ENCODE measurements around the gene PCDHB6.
A peak's percentile ranks its signal among the peaks of the same experiment; 100 is the strongest.
"Not testable (repeated sequence)": the region's sequence is repeated elsewhere in the genome, so short reads cannot be mapped to it uniquely, and the experiment has no call there.

PCDHB6 gene

GRCh38 chr5:141149812-141150211 is at the start of gene PCDHB6:
Gene PCDHB6 (plus strand): TSS chr5:141150057. CDS start chr5:141150258, 201 bp downstream.
- peak; percentile 3 for DNase-seq

DNA sequence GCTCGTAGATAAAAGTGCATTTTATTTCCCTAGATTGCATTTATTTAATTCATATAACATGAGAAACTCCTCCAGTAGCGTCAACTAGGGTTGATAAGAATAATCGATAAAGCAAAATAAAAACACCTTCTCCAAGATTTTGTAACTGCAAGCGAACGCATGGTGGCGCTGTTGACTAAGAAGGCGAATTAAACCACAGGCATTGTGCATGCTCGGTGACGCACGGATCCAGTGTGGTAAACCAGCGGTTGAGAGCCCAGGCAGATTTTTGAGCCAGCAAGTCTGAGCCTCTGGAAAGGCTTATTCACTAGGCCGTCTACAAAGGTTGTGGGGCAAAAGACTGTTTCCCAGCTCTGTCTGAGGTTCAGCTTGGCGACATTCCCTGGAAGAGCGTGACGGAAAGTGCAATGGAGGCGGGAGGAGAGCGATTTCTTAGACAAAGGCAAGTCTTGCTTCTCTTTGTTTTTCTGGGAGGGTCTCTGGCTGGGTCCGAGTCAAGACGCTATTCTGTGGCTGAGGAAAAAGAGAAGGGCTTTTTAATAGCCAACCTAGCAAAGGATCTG is 49.5 kb upstream of the PCDHB6 start, which contains the start of gene PCDHB3:
PCDHB3 (plus strand) TSS at position 231 of the 563 bp plus-strand sequence; CDS start at position 408, 177 bp downstream.
- DNase-seq, result no peak

- no peak for DNase-seq
These were observed 48.8 kb upstream of the PCDHB6 start for GRCh38 chr5:141101059-141101458.

DNA sequence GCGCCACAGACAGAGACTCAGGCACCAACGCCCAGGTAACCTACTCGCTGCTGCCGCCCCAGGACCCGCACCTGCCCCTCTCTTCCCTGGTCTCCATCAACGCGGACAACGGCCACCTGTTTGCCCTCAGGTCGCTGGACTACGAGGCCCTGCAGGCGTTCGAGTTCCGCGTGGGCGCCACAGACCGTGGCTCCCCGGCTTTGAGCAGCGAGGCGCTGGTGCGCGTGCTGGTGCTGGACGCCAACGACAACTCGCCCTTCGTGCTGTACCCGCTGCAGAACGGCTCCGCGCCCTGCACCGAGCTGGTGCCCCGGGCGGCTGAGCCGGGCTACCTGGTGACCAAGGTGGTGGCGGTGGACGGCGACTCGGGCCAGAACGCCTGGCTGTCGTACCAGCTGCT is 47.8 kb upstream of the PCDHB6 start:
- DNase-seq, result not testable (repeated sequence)

DNA sequence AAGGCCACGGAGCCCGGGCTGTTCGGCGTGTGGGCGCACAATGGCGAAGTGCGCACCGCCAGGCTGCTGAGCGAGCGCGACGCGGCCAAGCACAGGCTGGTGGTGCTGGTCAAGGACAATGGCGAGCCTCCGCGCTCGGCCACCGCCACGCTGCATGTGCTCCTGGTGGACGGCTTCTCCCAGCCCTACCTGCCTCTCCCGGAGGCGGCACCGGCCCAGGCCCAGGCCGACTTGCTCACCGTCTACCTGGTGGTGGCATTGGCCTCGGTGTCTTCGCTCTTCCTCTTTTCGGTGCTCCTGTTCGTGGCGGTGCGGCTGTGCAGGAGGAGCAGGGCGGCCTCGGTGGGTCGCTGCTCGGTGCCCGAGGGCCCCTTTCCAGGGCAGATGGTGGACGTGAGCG is 47.4 kb upstream of the PCDHB6 start:
- not testable (repeated sequence) for DNase-seq

- no peak for DNase-seq
These were observed 44.5 kb upstream of the PCDHB6 start for GRCh38 chr5:141105350-141105749.

- no peak for DNase-seq
These were observed 30.6 kb upstream of the PCDHB6 start for GRCh38 chr5:141119250-141119649.

DNA sequence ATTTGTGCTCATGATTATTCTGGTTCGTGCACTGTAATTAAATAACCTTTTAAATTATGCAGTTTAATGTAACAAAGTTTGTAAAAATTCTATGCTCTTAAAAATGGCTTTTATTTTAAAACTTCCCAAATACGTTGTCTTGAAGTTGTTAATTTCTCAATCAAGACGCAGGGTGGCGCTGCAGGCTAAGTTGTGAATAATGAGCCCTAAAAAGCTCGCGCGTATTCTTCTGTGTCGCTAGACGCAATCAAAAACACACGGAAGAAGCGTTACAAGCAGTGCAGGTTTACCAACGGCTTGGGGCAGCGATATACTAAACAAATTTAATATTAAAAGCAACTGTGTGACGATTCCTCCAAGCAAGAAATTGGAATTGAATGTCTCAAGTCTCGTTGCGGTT is 28.3 kb upstream of the PCDHB6 start, which contains the start of gene PCDHB4:
PCDHB4 (plus strand) TSS at position 256 of the 400 bp plus-strand sequence. CDS start 181 bp downstream, outside the sequence.
- DNase-seq, result no peak

- no peak for DNase-seq
These were observed 27.9 kb upstream of the PCDHB6 start for GRCh38 chr5:141121985-141122384.

- not testable (repeated sequence) for DNase-seq
These were observed 26.3 kb upstream of the PCDHB6 start for GRCh38 chr5:141123396-141124135.

GRCh38 chr5:141127305-141127704 is 22.6 kb upstream of the PCDHB6 start:
- DNase-seq, result no peak

GRCh38 chr5:141135030-141135717 is 14.7 kb upstream of the PCDHB6 start, which contains the start of gene PCDHB5:
Gene PCDHB5 (plus strand): TSS chr5:141135206. CDS start chr5:141135435, 229 bp downstream.
- no peak for DNase-seq

GRCh38 chr5:141135718-141136266 is 14.1 kb upstream of the PCDHB6 start:
- no peak for DNase-seq

DNA sequence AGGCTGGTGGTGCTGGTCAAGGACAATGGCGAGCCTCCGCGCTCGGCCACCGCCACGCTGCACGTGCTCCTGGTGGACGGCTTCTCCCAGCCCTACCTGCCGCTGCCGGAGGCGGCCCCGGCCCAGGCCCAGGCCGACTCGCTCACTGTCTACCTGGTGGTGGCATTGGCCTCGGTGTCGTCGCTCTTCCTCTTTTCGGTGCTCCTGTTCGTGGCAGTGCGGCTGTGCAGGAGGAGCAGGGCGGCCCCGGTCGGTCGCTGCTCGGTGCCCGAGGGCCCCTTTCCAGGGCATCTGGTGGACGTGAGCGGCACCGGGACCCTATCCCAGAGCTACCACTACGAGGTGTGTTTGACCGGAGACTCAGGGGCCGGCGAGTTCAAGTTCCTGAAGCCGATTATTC is 12.5 kb upstream of the PCDHB6 start:
- DNase-seq, result not testable (repeated sequence)

- DNase-seq, result no peak
These were observed 551 bp downstream of the PCDHB6 start for GRCh38 chr5:141150224-141150992.

DNA sequence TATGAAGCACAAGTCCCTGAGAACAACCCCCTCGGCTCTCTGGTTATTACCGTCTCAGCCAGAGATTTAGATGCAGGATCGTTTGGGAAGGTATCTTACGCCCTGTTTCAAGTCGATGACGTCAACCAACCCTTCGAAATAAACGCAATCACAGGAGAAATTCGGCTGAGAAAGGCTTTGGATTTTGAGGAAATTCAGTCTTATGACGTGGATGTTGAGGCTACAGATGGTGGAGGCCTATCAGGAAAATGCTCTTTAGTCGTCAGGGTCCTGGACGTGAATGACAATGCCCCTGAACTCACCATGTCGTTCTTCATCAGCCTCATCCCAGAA is 1.1 kb downstream of the PCDHB6 start:
- DNase-seq, result no peak

DNA sequence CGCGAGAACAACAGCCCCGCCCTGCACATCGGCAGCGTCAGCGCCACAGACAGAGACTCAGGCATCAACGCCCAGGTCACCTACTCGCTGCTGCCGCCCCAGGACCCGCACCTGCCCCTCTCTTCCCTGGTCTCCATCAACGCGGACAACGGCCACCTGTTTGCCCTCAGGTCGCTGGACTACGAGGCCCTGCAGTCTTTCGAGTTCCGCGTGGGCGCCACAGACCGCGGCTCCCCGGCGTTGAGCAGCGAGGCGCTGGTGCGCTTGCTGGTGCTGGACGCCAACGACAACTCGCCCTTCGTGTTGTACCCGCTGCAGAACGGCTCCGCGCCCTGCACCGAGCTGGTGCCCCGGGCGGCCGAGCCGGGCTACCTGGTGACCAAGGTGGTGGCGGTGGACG is 1.8 kb downstream of the PCDHB6 start:
- not testable (repeated sequence) for DNase-seq

DNA sequence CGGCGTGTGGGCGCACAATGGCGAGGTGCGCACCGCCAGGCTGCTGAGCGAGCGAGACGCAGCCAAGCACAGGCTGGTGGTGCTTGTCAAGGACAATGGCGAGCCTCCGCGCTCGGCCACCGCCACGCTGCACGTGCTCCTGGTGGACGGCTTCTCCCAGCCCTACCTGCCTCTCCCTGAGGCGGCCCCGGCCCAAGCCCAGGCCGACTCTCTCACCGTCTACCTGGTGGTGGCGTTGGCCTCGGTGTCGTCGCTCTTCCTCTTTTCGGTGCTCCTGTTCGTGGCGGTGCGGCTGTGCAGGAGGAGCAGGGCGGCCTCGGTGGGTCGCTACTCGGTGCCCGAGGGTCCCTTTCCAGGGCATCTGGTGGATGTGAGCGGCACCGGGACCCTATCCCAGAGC is 2.2 kb downstream of the PCDHB6 start:
- DNase-seq, result not testable (repeated sequence)

- DNase-seq, result no peak
These were observed 5.9 kb downstream of the PCDHB6 start for GRCh38 chr5:141155540-141156374.

GRCh38 chr5:141157356-141157755 is 7.5 kb downstream of the PCDHB6 start:
- not testable (repeated sequence) for DNase-seq

DNA sequence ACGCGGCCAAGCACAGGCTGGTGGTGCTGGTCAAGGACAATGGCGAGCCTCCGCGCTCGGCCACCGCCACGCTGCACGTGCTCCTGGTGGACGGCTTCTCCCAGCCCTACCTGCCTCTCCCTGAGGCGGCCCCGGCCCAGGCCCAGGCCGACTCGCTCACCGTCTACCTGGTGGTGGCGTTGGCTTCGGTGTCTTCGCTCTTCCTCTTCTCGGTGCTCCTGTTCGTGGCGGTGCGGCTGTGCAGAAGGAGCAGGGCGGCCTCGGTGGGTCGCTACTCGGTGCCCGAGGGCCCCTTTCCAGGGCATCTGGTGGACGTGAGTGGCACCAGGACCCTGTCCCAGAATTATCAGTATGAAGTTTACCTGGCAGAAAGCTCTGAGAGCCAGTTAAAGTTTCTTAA is 8.0 kb downstream of the PCDHB6 start:
- not testable (repeated sequence) for DNase-seq
